ENCODE results near the gene CRYBG2. TPM values are rescaled to one million over a fixed set of nuclear protein-coding genes. Genes with fewer than 3 reads are reported as not detected.

The CRYBG2 gene
- total RNA-seq (2021; fragmentation: NEBNext Ultra II Directional; extraction: Animal tissue kit (Norgen Biotek cat#: 25700)) (17.0 and 22.2 TPM in 2 replicates), polyA plus RNA-seq (2011; rRNA removed) (14.2 and 22.1 TPM in 2 replicates), polyA minus RNA-seq (2011; rRNA and poly(A)+ RNA removed) (6.0 and 7.1 TPM in 2 replicates)
- 16.1 TPM for polyA plus RNA-seq (2011; cell fraction: cytosol; rRNA removed)
- 35.5 TPM for polyA plus RNA-seq (2011; cell fraction: nucleus; rRNA removed)
- polyA plus RNA-seq (2012, experiment 1 of 2): 11.8 to 18.8 TPM (median 17.2 TPM) in 4 replicates
- polyA plus RNA-seq (2012, experiment 2 of 2): 11.2 TPM
- 7.4 TPM for polyA plus RNA-seq (2013, experiment 1 of 2)
- polyA plus RNA-seq (2013, experiment 2 of 2): 7.6 TPM
- polyA minus RNA-seq (2011; cell fraction: cytosol; rRNA and poly(A)+ RNA removed): 11.9 TPM
- polyA minus RNA-seq (2011; cell fraction: nucleus; rRNA and poly(A)+ RNA removed): 11.7 TPM
- long read RNA-seq, experiment 1, partial matches to known transcripts: 2 of 4 reads
- long read RNA-seq, experiment 1, other reads (novel, unspliced or antisense): 2 of 4 reads
- long read RNA-seq, experiment 2, partial matches to known transcripts: 6 of 18 reads
- long read RNA-seq, experiment 2, other reads (novel, unspliced or antisense): 12 of 18 reads

- no peak for DNase-seq (ENCODE audit: low read depth in 1 of 2, low spot score in 2 of 2)
- TF ChIP-seq TAF7 (optimal IDR thresholded peaks at IDR 0.05; ENCODE audit: borderline replicate concordance, low read depth, low read length) (no peak), SRF (IDR thresholded peaks at IDR 0.05; ENCODE audit: low read depth, low read length) (no peak), SP2 (IDR thresholded peaks at IDR 0.05; ENCODE audit: low read length) (no peak), SAP30 (IDR thresholded peaks at IDR 0.05; ENCODE audit: insufficient read depth, insufficient replicate concordance, low read length) (no peak), BACH1 (IDR thresholded peaks at IDR 0.05; ENCODE audit: low read length) (no peak), SP1 (IDR thresholded peaks at IDR 0.05; ENCODE audit: low read depth, low read length) (no peak), RXRA (IDR thresholded peaks at IDR 0.05; ENCODE audit: insufficient read depth, low read depth, low read length) (no peak), POLR2A (IDR thresholded peaks at IDR 0.05; ENCODE audit: control extremely low read depth in 1 of 2, low read depth in 2 of 2, low read length in 2 of 2) (no peak), EGR1 (IDR thresholded peaks at IDR 0.05; ENCODE audit: borderline replicate concordance, low read depth, low read length) (no peak), GABPA (IDR thresholded peaks at IDR 0.05; ENCODE audit: borderline replicate concordance, insufficient read depth, low read length) (no peak)
These were observed at the start of gene CRYBG2 for GRCh38 chr1:26353976-26354820. Gene CRYBG2 (minus strand): TSS chr1:26354130. CDS start chr1:26346657, 7,473 bp downstream.

More at GRCh38 chr1:26353976-26354820, at the start of gene CRYBG2:
- Histone ChIP-seq H3K4me1 (replicated peaks in 1 of 4; ENCODE audit: control insufficient read depth in 3 of 4, insufficient read depth in 4 of 4, low read length in 3 of 4) (peaks cover 14 to 39% (median 19%) of the 10 kb centered on the region in 4 experiments), H3K23ac (ENCODE audit: insufficient read length) (no peak within 1 kb of the TSS), H3K4me3 (ENCODE audit: extremely low read depth in 1 of 4, insufficient read depth in 2 of 4, low read depth in 3 of 4, low read length in 4 of 4) (no peak within 1 kb of the TSS), H3K4me2 (ENCODE audit: insufficient read depth in 1 of 2, low read depth in 2 of 2, low read length in 2 of 2) (no peak within 1 kb of the TSS), H3K9me3 (ENCODE audit: insufficient read depth in 2 of 2, low read depth in 1 of 2, low read length in 1 of 2) (no peaks in the 10 kb centered on the region), H2BK5ac (ENCODE audit: low read depth, low read length) (0 out of 2 replicates have a peak within 1 kb of the TSS, but pooled peaks have one; percentile 8), H3K18ac (ENCODE audit: extremely low read depth, low read length) (no peak within 1 kb of the TSS), H2BK20ac (ENCODE audit: low read length) (no peak within 1 kb of the TSS), H3K79me1 (ENCODE audit: low read depth, low read length) (peaks cover 2% of the 10 kb centered on the region; the same call in 1 of the 2 replicates), H3K14ac (ENCODE audit: insufficient read length) (no peak within 1 kb of the TSS), H4K5ac (ENCODE audit: insufficient read length, low read depth, low read length) (no peak within 1 kb of the TSS), H3K36me3 (ENCODE audit: control insufficient read depth in 2 of 4, insufficient read depth in 4 of 4, low read length in 3 of 4) (no peaks in the 10 kb centered on the region), H3K79me2 (ENCODE audit: control insufficient read depth in 1 of 2, insufficient read depth in 2 of 2, low read length in 2 of 2) (no peaks in the 10 kb centered on the region), H2BK15ac (ENCODE audit: low read length) (no peak within 1 kb of the TSS), H2AK5ac (ENCODE audit: low read depth, low read length) (no peak within 1 kb of the TSS), H4K91ac (replicated peaks; ENCODE audit: insufficient read length, low read length) (no peak within 1 kb of the TSS), H3K23me2 (ENCODE audit: low read depth, low read length) (no peaks in the 10 kb centered on the region), H2BK12ac (ENCODE audit: low read depth, low read length) (peak within 1 kb of the TSS; percentile 62; the same call in 1 of the 2 replicates), H3K56ac (replicated peaks; ENCODE audit: insufficient read length, low read depth, low read length) (no peak within 1 kb of the TSS), H2AFZ (ENCODE audit: low read length) (no peak within 1 kb of the TSS), H3K27ac (ENCODE audit: low read depth, low read length) (no peak within 1 kb of the TSS), H2BK120ac (replicated peaks; ENCODE audit: low read depth, low read length) (no peak within 1 kb of the TSS), H3K4ac (replicated peaks; ENCODE audit: insufficient read length, low read depth, low read length) (no peak within 1 kb of the TSS), H4K8ac (ENCODE audit: extremely low read depth, insufficient read depth, low read length) (0 out of 2 replicates have a peak within 1 kb of the TSS, but pooled peaks have one; percentile 18), H3K27me3 (replicated peaks in 1 of 4; ENCODE audit: control insufficient read depth in 3 of 4, extremely low read depth in 1 of 4, insufficient read depth in 3 of 4, low read length in 3 of 4) (no peaks in the 10 kb centered on the region), H4K20me1 (replicated peaks in 1 of 2; ENCODE audit: control insufficient read depth in 1 of 2, insufficient read depth in 2 of 2, low read length in 2 of 2) (peaks cover 0 to 1% of the 10 kb centered on the region in 2 experiments), H3K9ac (replicated peaks in 1 of 4; ENCODE audit: extremely low read depth in 1 of 4, low read depth in 3 of 4, low read length in 3 of 4) (no peak within 1 kb of the TSS)
- no peak for FAIRE-seq
- ChIA-PET POLR2A (ENCODE audit: partially characterized antibody) (interaction anchor here (0.7 to 3.3 kb wide), 12 partner anchors 7 to 117 kb away, joined by 3 to 16 read pairs (median 6); partner anchors contain the start of gene LIN28A), CTCF (ENCODE audit: partially characterized antibody) (interaction anchor here (0.9 to 5.2 kb wide), 12 partner anchors 8 to 69 kb away, joined by 3 to 25 read pairs (median 6); no protein-coding TSS in a partner anchor)
- WGBS, 2 experiments (ENCODE audit: extremely low coverage in 1 of 2, insufficient coverage in 1 of 2, insufficient read length in 1 of 2, insufficient replicate concordance in 2 of 2, low coverage in 1 of 2, low lambda C conversion rate in 2 of 2, missing lambda C conversion rate in 1 of 2): 90% methylated on average over 21 of the region's 21 CpGs; no CpG with 5 or more reads in 1 of the 2 experiments
